Neutrophil (primary cell): ENCODE data around the gene PTHLH.

Experiments
- H3K27ac ChIP-seq: fragments of 200-600 bp; sonication (generic); 2 replicates; pipeline ENCODE4 v1.5.1; 2016; ENCODE audit warnings: mild to moderate bottlenecking, moderate library complexity
- H3K27me3 ChIP-seq: fragments of 200-600 bp; sonication (generic); 2 replicates; pipeline ENCODE4 v1.6.0; 2016; ENCODE audit warnings: mild to moderate bottlenecking
- H3K36me3 ChIP-seq: fragments of 200-600 bp; sonication (generic); 2 replicates; pipeline ENCODE4 v1.5.1; 2017
- H3K4me1 ChIP-seq, 2 experiments: fragments of 200-600 bp in 1 of 2; sonication (generic) in 1 of 2; 1 replicate in 1 of 2; 2 replicates in 1 of 2; pipeline versions ENCODE4 v1.5.1 to v1.6.1; 2013 to 2016; ENCODE audit warnings: low read depth in 1 of 2, low read length in 1 of 2, mild to moderate bottlenecking in 1 of 2, moderate library complexity in 1 of 2; ENCODE audit not compliant: control insufficient read depth in 1 of 2, insufficient read depth in 1 of 2
- H3K4me3 ChIP-seq, 2 experiments: fragments of 200-600 bp in 1 of 2; sonication (generic) in 1 of 2; 1 replicate in 1 of 2; 2 replicates in 1 of 2; pipeline ENCODE4 v1.5.1; 2013 to 2016; ENCODE audit warnings: low read depth in 1 of 2, low read length in 1 of 2, mild to moderate bottlenecking in 1 of 2, moderate library complexity in 1 of 2
- H3K9me3 ChIP-seq: fragments of 200-600 bp; sonication (generic); 2 replicates; pipeline ENCODE4 v1.5.1; 2016
- CTCF ChIP-seq: fragments of 200-600 bp; sonication (generic); IDR thresholded peaks from 2 replicates; pipeline ENCODE4 v1.5.1; 2016; ENCODE audit warnings: antibody characterized with exemption

PTHLH gene

GRCh38 chr12:28014196-28014595 is 41.7 kb upstream of the PTHLH start:
- no peak overlapping the region for H3K27ac ChIP-seq
- H3K36me3 ChIP-seq: no peaks in the 10 kb centered on the region
- H3K4me3 ChIP-seq: no peak overlapping the region
- H3K9me3 ChIP-seq: no peaks in the 10 kb centered on the region
- no peaks in the 10 kb centered on the region for H3K27me3 ChIP-seq
- TF ChIP-seq CTCF: no peak
- no peaks in the 10 kb centered on the region for H3K4me1 ChIP-seq

GRCh38 chr12:28012333-28012918 is 39.9 kb upstream of the PTHLH start:
- no peaks in the 10 kb centered on the region for H3K9me3 ChIP-seq
- no peak overlapping the region for H3K4me3 ChIP-seq
- H3K4me1 ChIP-seq: no peaks in the 10 kb centered on the region
- no peak for TF ChIP-seq CTCF
- no peak overlapping the region for H3K27ac ChIP-seq
- no peaks in the 10 kb centered on the region for H3K27me3 ChIP-seq
- H3K36me3 ChIP-seq: no peaks in the 10 kb centered on the region

GRCh38 chr12:28010036-28010435 is 37.5 kb upstream of the PTHLH start:
- H3K27me3 ChIP-seq: no peaks in the 10 kb centered on the region
- no peak overlapping the region for H3K27ac ChIP-seq
- no peak for TF ChIP-seq CTCF
- H3K4me1 ChIP-seq: no peaks in the 10 kb centered on the region
- no peak overlapping the region for H3K4me3 ChIP-seq
- H3K9me3 ChIP-seq: no peaks in the 10 kb centered on the region
- H3K36me3 ChIP-seq: no peaks in the 10 kb centered on the region

GRCh38 chr12:27999970-28000369 is 27.4 kb upstream of the PTHLH start:
- no peak for TF ChIP-seq CTCF
- Histone ChIP-seq H3K4me3 (no peak overlapping the region), H3K9me3 (no peaks in the 10 kb centered on the region), H3K27ac (no peak overlapping the region), H3K36me3 (no peaks in the 10 kb centered on the region), H3K4me1 (no peaks in the 10 kb centered on the region), H3K27me3 (no peaks in the 10 kb centered on the region)

- no peak overlapping the region for H3K27ac ChIP-seq
- no peaks in the 10 kb centered on the region for H3K36me3 ChIP-seq
- no peaks in the 10 kb centered on the region for H3K27me3 ChIP-seq
- H3K4me1 ChIP-seq: no peaks in the 10 kb centered on the region
- H3K9me3 ChIP-seq: no peaks in the 10 kb centered on the region
- H3K4me3 ChIP-seq: no peak overlapping the region
- no peak for TF ChIP-seq CTCF
Measured at GRCh38 chr12:27999521-27999920, 27.0 kb upstream of the PTHLH start.

- Histone ChIP-seq H3K9me3 (no peaks in the 10 kb centered on the region), H3K36me3 (no peaks in the 10 kb centered on the region), H3K4me3 (no peak overlapping the region), H3K4me1 (no peaks in the 10 kb centered on the region), H3K27ac (no peak overlapping the region), H3K27me3 (no peaks in the 10 kb centered on the region)
- TF ChIP-seq CTCF: no peak
Measured at GRCh38 chr12:27998658-27999057, 26.1 kb upstream of the PTHLH start.
